OCI-LY7 (cell line): ENCODE measurements around the gene FAM131C.

Experiments
- EZH2phosphoT487 ChIP-seq: fragments of 200-600 bp; sonication (generic); IDR thresholded peaks from 2 replicates; pipeline ENCODE4 v1.6.1; 2018; ENCODE audit warnings: low read depth, borderline replicate concordance, mild to moderate bottlenecking, mixed run types, antibody characterized with exemption, low read length, moderate library complexity, mixed read lengths
- TF ChIP-seq, protein P1 (sequence below): fragments of 200-600 bp; sonication (generic); conservative IDR thresholded peaks from 2 replicates; pipeline ENCODE4 v1.5.1; 2014; ENCODE audit warnings: mild to moderate bottlenecking, antibody characterized with exemption, low read length, moderate library complexity, mixed read lengths

GRCh38 chr1:16015960-16016901 is 57.2 kb downstream of the FAM131C start:
- TF ChIP-seq, protein P1, sequence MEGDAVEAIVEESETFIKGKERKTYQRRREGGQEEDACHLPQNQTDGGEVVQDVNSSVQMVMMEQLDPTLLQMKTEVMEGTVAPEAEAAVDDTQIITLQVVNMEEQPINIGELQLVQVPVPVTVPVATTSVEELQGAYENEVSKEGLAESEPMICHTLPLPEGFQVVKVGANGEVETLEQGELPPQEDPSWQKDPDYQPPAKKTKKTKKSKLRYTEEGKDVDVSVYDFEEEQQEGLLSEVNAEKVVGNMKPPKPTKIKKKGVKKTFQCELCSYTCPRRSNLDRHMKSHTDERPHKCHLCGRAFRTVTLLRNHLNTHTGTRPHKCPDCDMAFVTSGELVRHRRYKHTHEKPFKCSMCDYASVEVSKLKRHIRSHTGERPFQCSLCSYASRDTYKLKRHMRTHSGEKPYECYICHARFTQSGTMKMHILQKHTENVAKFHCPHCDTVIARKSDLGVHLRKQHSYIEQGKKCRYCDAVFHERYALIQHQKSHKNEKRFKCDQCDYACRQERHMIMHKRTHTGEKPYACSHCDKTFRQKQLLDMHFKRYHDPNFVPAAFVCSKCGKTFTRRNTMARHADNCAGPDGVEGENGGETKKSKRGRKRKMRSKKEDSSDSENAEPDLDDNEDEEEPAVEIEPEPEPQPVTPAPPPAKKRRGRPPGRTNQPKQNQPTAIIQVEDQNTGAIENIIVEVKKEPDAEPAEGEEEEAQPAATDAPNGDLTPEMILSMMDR, result no peak
- no peak for TF ChIP-seq EZH2phosphoT487
